ENCODE results near the gene TMEM41B.
"Not testable (repeated sequence)": the region's sequence is repeated elsewhere in the genome, so short reads cannot be mapped to it uniquely, and the experiment has no call there.

The TMEM41B gene

GRCh38 chr11:9258279-9258678 lies 56.1 kb downstream of the TMEM41B start:
- not testable (repeated sequence) for DNase-seq

GRCh38 chr11:9254416-9254815 lies 60.0 kb downstream of the TMEM41B start:
- DNase-seq = no peak

GRCh38 chr11:9253086-9253485 lies 61.3 kb downstream of the TMEM41B start:
- no peak for DNase-seq

GRCh38 chr11:9251311-9251710 lies 63.1 kb downstream of the TMEM41B start:
- no peak for DNase-seq

GRCh38 chr11:9250139-9250582 lies 64.2 kb downstream of the TMEM41B start:
- no peak for DNase-seq

- no peak for DNase-seq
These were observed 65.1 kb downstream of the TMEM41B start for GRCh38 chr11:9249252-9249651.

GRCh38 chr11:9247863-9248262 lies 66.5 kb downstream of the TMEM41B start:
- no peak for DNase-seq

GRCh38 chr11:9236242-9236641 lies 78.2 kb downstream of the TMEM41B start:
- not testable (repeated sequence) for DNase-seq

- DNase-seq = no peak
These were observed 81.9 kb downstream of the TMEM41B start for GRCh38 chr11:9232482-9232881.

- DNase-seq = no peak
These were observed 82.6 kb downstream of the TMEM41B start for GRCh38 chr11:9231848-9232177.

Data from NCI-H1694 (cell line).